IMR-90 (cell line): Measurements from ENCODE around the gene CR1L. TPM values are rescaled to one million over a fixed set of nuclear protein-coding genes. Genes with fewer than 3 reads are reported as not detected.

ENCODE experiments used
- ATAC-seq: fragments of 200-7000 bp; cut with Tn5 transposase; 2 replicates; pipeline ENCODE4 v1.9.1; 2020; ENCODE audit warnings: low read depth, mild to moderate bottlenecking, moderate library complexity
- BruUV-seq: library from RNA; stranded (reverse); fragments of 400-500 nt; replicated peaks from 2 replicates; lab custom pipeline; 2021; lab: Mats Ljungman, UMichigan
- CTCF ChIA-PET: fragments of 300-600 bp; formaldehyde crosslinking; extraction: SDS; loops from one replicate; lab custom pipeline; 2021; ENCODE audit warnings: antibody characterized with exemption; lab: Yijun Ruan, JAX
- POLR2A ChIA-PET: fragments of 300-600 bp; sonication (Branson Sonifier 250); formaldehyde crosslinking; loops from one replicate; lab custom pipeline; 2022; ENCODE audit warnings: antibody characterized with exemption; ENCODE audit not compliant: unreplicated experiment; lab: Charles Lee
- DNase-seq: peaks from one replicate; pipeline ENCODE4 v3.0.0; 2013
- H2AFZ ChIP-seq: replicated peaks from 2 replicates; pipeline ENCODE3; 2013; ENCODE audit warnings: low read length, mild to moderate bottlenecking; ENCODE audit not compliant: poor library complexity
- H2AK5ac ChIP-seq: 2 replicates; pipeline ENCODE4 v1.6.1; 2013; ENCODE audit warnings: low read depth, low read length, inconsistent platforms
- H2AK9ac ChIP-seq: replicated peaks from 2 replicates; pipeline ENCODE3; 2013; ENCODE audit warnings: mild to moderate bottlenecking, low read depth, low read length, moderate library complexity; ENCODE audit not compliant: poor library complexity
- H2BK120ac ChIP-seq: 2 replicates; pipeline ENCODE4 v1.6.1; 2013; ENCODE audit warnings: low read depth, low read length, inconsistent platforms
- H2BK15ac ChIP-seq: 3 replicates; pipeline ENCODE4 v1.6.1; 2013; ENCODE audit warnings: low read depth, low read length, inconsistent platforms
- H2BK20ac ChIP-seq: 2 replicates; pipeline ENCODE4 v1.6.1; 2013; ENCODE audit warnings: low read depth, mild to moderate bottlenecking, inconsistent platforms, low read length, moderate library complexity
- H2BK5ac ChIP-seq: 2 replicates; pipeline ENCODE4 v1.6.1; 2013; ENCODE audit warnings: mild to moderate bottlenecking, low read depth, low read length, inconsistent platforms; ENCODE audit not compliant: poor library complexity, severe bottlenecking
- H3K14ac ChIP-seq: replicated peaks from 2 replicates; pipeline ENCODE4 v1.6.1; 2013; ENCODE audit warnings: low read depth, low read length, inconsistent platforms
- H3K18ac ChIP-seq: 2 replicates; pipeline ENCODE4 v1.6.1; 2013; ENCODE audit warnings: low read depth, low read length, control low read depth
- H3K23ac ChIP-seq: 2 replicates; pipeline ENCODE4 v1.6.1; 2013; ENCODE audit warnings: low read depth, low read length, inconsistent platforms
- H3K27ac ChIP-seq: 2 replicates; pipeline ENCODE4 v1.5.1; 2013; ENCODE audit warnings: mild to moderate bottlenecking, control low read depth, low read length; ENCODE audit not compliant: insufficient read depth
- H3K27me3 ChIP-seq: 2 replicates; pipeline ENCODE4 v1.6.1; 2013; ENCODE audit warnings: low read length; ENCODE audit not compliant: control insufficient read depth, insufficient read depth
- H3K36me3 ChIP-seq: 2 replicates; pipeline ENCODE4 v1.6.1; 2013; ENCODE audit warnings: low read length, mixed read lengths; ENCODE audit not compliant: control insufficient read depth, insufficient read depth
- H3K4ac ChIP-seq: 2 replicates; pipeline ENCODE4 v1.6.1; 2013; ENCODE audit warnings: low read depth, low read length, inconsistent platforms
- H3K4me1 ChIP-seq: 2 replicates; pipeline ENCODE4 v1.6.1; 2013; ENCODE audit warnings: low read length, mixed read lengths; ENCODE audit not compliant: control insufficient read depth, insufficient read depth
- H3K4me2 ChIP-seq: 2 replicates; pipeline ENCODE4 v1.6.1; 2013; ENCODE audit warnings: low read depth, mild to moderate bottlenecking, control low read depth, low read length, moderate library complexity
- H3K4me3 ChIP-seq: 2 replicates; pipeline ENCODE4 v1.5.1; 2013; ENCODE audit warnings: low read depth, mild to moderate bottlenecking, control low read depth, low read length, moderate library complexity; ENCODE audit not compliant: insufficient read depth
- H3K56ac ChIP-seq: 2 replicates; pipeline ENCODE4 v1.6.1; 2013; ENCODE audit warnings: low read length, inconsistent platforms; ENCODE audit not compliant: insufficient read depth; ENCODE audit errors: extremely low read depth
- H3K79me1 ChIP-seq, 2 experiments: 2 replicates each; pipeline ENCODE4 v1.6.1; 2013; ENCODE audit warnings: low read length in 2 of 2, inconsistent platforms in 1 of 2, low read depth in 1 of 2
- H3K9ac ChIP-seq: 2 replicates; pipeline ENCODE4 v1.6.1; 2013; ENCODE audit warnings: low read depth, low read length, control low read depth
- H3K9me1 ChIP-seq: 2 replicates; pipeline ENCODE4 v1.6.1; 2013; ENCODE audit warnings: low read length, inconsistent platforms; ENCODE audit not compliant: insufficient read depth
- H3K9me3 ChIP-seq: 2 replicates; pipeline ENCODE4 v1.6.1; 2013; ENCODE audit warnings: low read length; ENCODE audit not compliant: control insufficient read depth, insufficient read depth
- H4K20me1 ChIP-seq: 2 replicates; pipeline ENCODE4 v1.6.1; 2013; ENCODE audit warnings: low read length, inconsistent platforms; ENCODE audit not compliant: insufficient read depth
- H4K5ac ChIP-seq: 2 replicates; pipeline ENCODE4 v1.6.1; 2013; ENCODE audit warnings: mild to moderate bottlenecking, low read depth, low read length, control low read depth
- H4K8ac ChIP-seq, 2 experiments: 2 replicates each; pipeline ENCODE4 v1.6.1; 2013; ENCODE audit warnings: low read depth in 2 of 2, low read length in 2 of 2, control low read depth in 1 of 2, inconsistent platforms in 1 of 2
- H4K91ac ChIP-seq: 2 replicates; pipeline ENCODE4 v1.6.1; 2013; ENCODE audit warnings: low read depth, low read length, inconsistent platforms; ENCODE audit not compliant: insufficient read depth
- BHLHE40 ChIP-seq: fragments of 150-350 bp; IDR thresholded peaks from 2 replicates; pipeline ENCODE4 v1.6.1; 2016; ENCODE audit warnings: mild to moderate bottlenecking, low read depth, low read length
- CEBPB ChIP-seq: IDR thresholded peaks from 2 replicates; pipeline ENCODE4 v1.6.1; 2012; ENCODE audit warnings: low read depth, low read length, improper control_type of control experiment
- CHD1 ChIP-seq: IDR thresholded peaks from 2 replicates; pipeline ENCODE4 v1.6.1; 2012; ENCODE audit warnings: low read depth, low read length, improper control_type of control experiment
- FOS ChIP-seq: fragments of 150-350 bp; IDR thresholded peaks from 2 replicates; pipeline ENCODE4 v1.6.1; 2016; ENCODE audit warnings: low read depth, low read length
- MAFK ChIP-seq: IDR thresholded peaks from 2 replicates; pipeline ENCODE4 v1.6.1; 2012; ENCODE audit warnings: low read depth, low read length, improper control_type of control experiment
- MAZ ChIP-seq: IDR thresholded peaks from 2 replicates; pipeline ENCODE4 v1.6.1; 2012; ENCODE audit warnings: low read depth, mild to moderate bottlenecking, low read length, improper control_type of control experiment, moderate library complexity, borderline replicate concordance
- MXI1 ChIP-seq: IDR thresholded peaks from 2 replicates; pipeline ENCODE4 v1.6.1; 2012; ENCODE audit warnings: low read depth, mild to moderate bottlenecking, low read length, moderate library complexity, borderline replicate concordance
- NFE2L2 ChIP-seq: fragments of 150-350 bp; IDR thresholded peaks from 2 replicates; pipeline ENCODE4 v1.6.1; 2016; ENCODE audit warnings: low read depth, mild to moderate bottlenecking, low read length
- POLR2A ChIP-seq: IDR thresholded peaks from 2 replicates; pipeline ENCODE4 v1.6.1; 2012; ENCODE audit warnings: mild to moderate bottlenecking, low read depth, low read length
- RAD21 ChIP-seq: IDR thresholded peaks from 2 replicates; pipeline ENCODE4 v1.6.1; 2012; ENCODE audit warnings: low read length, improper control_type of control experiment
- RCOR1 ChIP-seq: IDR thresholded peaks from 2 replicates; pipeline ENCODE4 v1.6.1; 2012; ENCODE audit warnings: mild to moderate bottlenecking, low read length, improper control_type of control experiment; ENCODE audit not compliant: insufficient replicate concordance
- RFX5 ChIP-seq: IDR thresholded peaks from 2 replicates; pipeline ENCODE4 v1.8.0; 2012; ENCODE audit warnings: low read depth, mild to moderate bottlenecking, low read length, moderate library complexity
- SMC3 ChIP-seq: fragments of 150-350 bp; IDR thresholded peaks from 2 replicates; pipeline ENCODE4 v1.6.1; 2016; ENCODE audit warnings: low read depth, mild to moderate bottlenecking, antibody characterized with exemption, low read length, moderate library complexity
- WGBS, 2 experiments: methylation state at CpG; one replicate each; pipeline versions ENCODE4 v1.1.5 to v1.1.7; 2013; ENCODE audit warnings: missing lambda C conversion rate in 2 of 2; ENCODE audit not compliant: insufficient read length in 1 of 2; ENCODE audit errors: extremely low coverage in 2 of 2; 5-methylcytosine and 5-hydroxymethylcytosine counted together
- dilution Hi-C: fragments of 300-500 bp; cut with HindIII; formaldehyde crosslinking; loops from one replicate; pipeline ENCODE4 v1.14.3; 2018; ENCODE audit warnings: low sequenced_read_pairs; ENCODE audit not compliant: unreplicated experiment
- in situ Hi-C: fragments of 300-500 bp; cut with MboI; formaldehyde crosslinking; loops from 3 replicates; pipeline ENCODE4 v1.14.3; 2019; ENCODE audit warnings: low sequenced_read_pairs, inconsistent platforms, mixed read lengths
- intact Hi-C: fragments of 100-400 bp; cut with micrococcal nuclease; formaldehyde crosslinking; loops from 2 replicates; pipeline ENCODE4 v1.10.0; 2022
- polyA plus RNA-seq, 3 experiments: library from polyadenylated mRNA; depleted of rRNA; stranded (reverse); fragments of >200 nt; gene quantifications; 2 replicates each; pipeline ENCODE4 v1.2.3, GENCODE V29; 2012; ENCODE audit warnings: low replicate concordance in 1 of 3
- total RNA-seq: library from RNA; depleted of rRNA; stranded (reverse); fragments of >200 nt; gene quantifications from 2 replicates; pipeline ENCODE4 v1.2.3, GENCODE V29; 2012

Gene CR1L
- total and polyA plus RNA-seq, 2 of the 4 experiments (the other 2 are of a cell fraction), result not detected

- in situ Hi-C loops, result no loop called here
- H3K18ac ChIP-seq, result no peak overlapping the region
- H3K14ac ChIP-seq, result no peak overlapping the region
- H3K9ac ChIP-seq, result no peak overlapping the region
- TF ChIP-seq RCOR1 (no peak), RFX5 (no peak), MXI1 (no peak), RAD21 (no peak), BHLHE40 (no peak), NFE2L2 (no peak), SMC3 (no peak), MAFK (no peak), FOS (no peak), POLR2A (no peak), CEBPB (no peak), MAZ (no peak), CHD1 (no peak)
- no peak for DNase-seq
- H4K20me1 ChIP-seq, result no peaks in the 10 kb centered on the region
- H3K4me3 ChIP-seq, result no peak overlapping the region
- H2BK5ac ChIP-seq, result no peak overlapping the region
- no peak for ATAC-seq
- no peak overlapping the region for H4K5ac ChIP-seq
- no peak overlapping the region for H3K56ac ChIP-seq
- no peaks in the 10 kb centered on the region for H3K9me1 ChIP-seq
- H2AK5ac ChIP-seq, result no peak overlapping the region
- no TSS peak for BruUV-seq
- H4K8ac ChIP-seq, result no peak overlapping the region
- intact Hi-C loops, result no loop called here
- H2AFZ ChIP-seq, result no peak overlapping the region
- WGBS, 2 experiments, result 100% methylated on average over 2 of the region's 4 CpGs; no CpG with 5 or more reads in 1 of the 2 experiments
- H3K4me1 ChIP-seq, result no peaks in the 10 kb centered on the region
- H3K79me1 ChIP-seq, result no peaks in the 10 kb centered on the region
- peaks cover 1% of the 10 kb centered on the region; the same call in 1 of the 2 replicates for H3K27me3 ChIP-seq
- ChIA-PET CTCF (interaction anchor here (0.6 to 0.9 kb wide), 3 partner anchors 23 to 131 kb away, joined by 3 to 4 read pairs (median 4); no protein-coding TSS in a partner anchor), POLR2A (no interaction called here)
- no peaks in the 10 kb centered on the region for H3K36me3 ChIP-seq
- no peak overlapping the region for H4K91ac ChIP-seq
- no peak overlapping the region for H3K4ac ChIP-seq
- no peak overlapping the region for H2BK120ac ChIP-seq
- no peak overlapping the region for H3K27ac ChIP-seq
- dilution Hi-C loops, result no loop called here
- no peak overlapping the region for H3K23ac ChIP-seq
- no peak overlapping the region for H2BK15ac ChIP-seq
- no peaks in the 10 kb centered on the region for H3K9me3 ChIP-seq
- H3K4me2 ChIP-seq, result no peak overlapping the region
- H2BK20ac ChIP-seq, result no peak overlapping the region
- H2AK9ac ChIP-seq, result no peak overlapping the region
Observed at GRCh38 chr1:207676153-207676552, 31.2 kb downstream of the CR1L start.
